GM12878 (cell line): Measurements from ENCODE around the gene SECTM1. TPM values are rescaled to one million over a fixed set of nuclear protein-coding genes. Genes with fewer than 3 reads are reported as not detected.
A peak's percentile ranks its signal among the peaks of the same experiment; 100 is the strongest.

Experiments used
- ATAC-seq: fragments of 200-7000 bp; cut with Tn5 transposase; 3 replicates; pipeline ENCODE4 v1.9.1; 2020; ENCODE audit warnings: mild to moderate bottlenecking, moderate library complexity
- BruUV-seq: library from RNA; stranded (reverse); fragments of 400-500 nt; replicated peaks from 2 replicates; lab custom pipeline; 2021; lab: Mats Ljungman, UMichigan
- CTCF ChIA-PET: fragments of 300-600 bp; sonication (Branson Sonifier 250); formaldehyde crosslinking; extraction: SDS; loops from one replicate; lab custom pipeline; 2021; ENCODE audit warnings: inconsistent platforms; lab: Yijun Ruan, JAX
- POLR2A ChIA-PET: fragments of 350-600 bp; formaldehyde crosslinking; extraction: SDS; loops from one replicate; lab custom pipeline; 2021; ENCODE audit warnings: inconsistent platforms; lab: Charles Lee
- RAD21 ChIA-PET: fragments of 300-600 bp; sonication (Branson Sonifier 250); formaldehyde crosslinking; loops from one replicate; lab custom pipeline; 2023; ENCODE audit warnings: antibody characterized with exemption; ENCODE audit not compliant: unreplicated experiment; lab: Charles Lee
- SMC1A ChIA-PET: fragments of 300-600 bp; sonication (Branson Sonifier 250); formaldehyde crosslinking; loops from one replicate; lab custom pipeline; 2023; ENCODE audit not compliant: unreplicated experiment, uncharacterized antibody; lab: Charles Lee
- DNase-seq: peaks from one replicate; pipeline ENCODE4 v3.0.0-alpha.2; 2011; ENCODE audit warnings: low read depth, low spot score
- FAIRE-seq: peaks from 3 replicates; lab custom pipeline; 2011; peaks lifted over from hg19 to GRCh38; lab: Jason Lieb, UNC
- H2AFZ ChIP-seq: 2 replicates; pipeline ENCODE4 v1.6.0; 2011; ENCODE audit warnings: low read depth, low read length, control low read depth; ENCODE audit not compliant: control insufficient read depth
- H3K27ac ChIP-seq: 2 replicates; pipeline ENCODE4 v1.5.1; 2011; ENCODE audit warnings: control low read depth; ENCODE audit not compliant: control insufficient read depth, insufficient read depth
- H3K27me3 ChIP-seq, 2 experiments: replicated peaks in 1 of 2; 2 replicates each; pipeline versions ENCODE4 v1.6.0 to v1.6.1; 2011; ENCODE audit warnings: low read length in 1 of 2; ENCODE audit not compliant: control insufficient read depth in 2 of 2, insufficient read depth in 2 of 2
- H3K36me3 ChIP-seq, 2 experiments: 2 replicates each; pipeline ENCODE4 v1.5.1; 2011; ENCODE audit warnings: low read length in 1 of 2; ENCODE audit not compliant: control insufficient read depth in 2 of 2, insufficient read depth in 2 of 2
- H3K4me1 ChIP-seq: 2 replicates; pipeline ENCODE4 v1.6.1; 2011; ENCODE audit warnings: mild to moderate bottlenecking, low read length, moderate library complexity, mixed read lengths; ENCODE audit not compliant: control insufficient read depth, insufficient read depth
- H3K4me2 ChIP-seq: 2 replicates; pipeline ENCODE4 v1.6.0; 2011; ENCODE audit warnings: control low read depth; ENCODE audit not compliant: control insufficient read depth, insufficient read depth
- H3K4me3 ChIP-seq: fragments of 200-600 bp; sonication (generic); 2 replicates; pipeline ENCODE4 v1.5.1; 2016
- H3K79me2 ChIP-seq: 2 replicates; pipeline ENCODE4 v1.6.0; 2011; ENCODE audit warnings: low read length; ENCODE audit not compliant: control insufficient read depth, insufficient read depth
- H3K9ac ChIP-seq: 2 replicates; pipeline ENCODE4 v1.8.0; 2011; ENCODE audit warnings: low read length, control low read depth, mixed read lengths; ENCODE audit not compliant: control insufficient read depth, insufficient read depth
- H3K9me3 ChIP-seq: replicated peaks from 3 replicates; pipeline ENCODE4 v1.5.1; 2011; ENCODE audit warnings: mild to moderate bottlenecking, low read length; ENCODE audit not compliant: control insufficient read depth, insufficient read depth
- H4K20me1 ChIP-seq: 2 replicates; pipeline ENCODE4 v1.6.0; 2011; ENCODE audit not compliant: control insufficient read depth, insufficient read depth
- BHLHE40 ChIP-seq, 2 experiments: fragments of 450-650 bp in 1 of 2; IDR thresholded peaks; 2 replicates each; pipeline ENCODE4 v1.6.1; 2011 to 2017; ENCODE audit warnings: low read depth in 2 of 2, borderline replicate concordance in 1 of 2, improper control_type of control experiment in 1 of 2, low read length in 1 of 2, mild to moderate bottlenecking in 1 of 2
- DPF2 ChIP-seq: fragments of 450-650 bp; IDR thresholded peaks from 2 replicates; pipeline ENCODE4 v1.6.1; 2017; ENCODE audit warnings: mild to moderate bottlenecking
- EED ChIP-seq: sonication (generic); IDR thresholded peaks from 2 replicates; pipeline ENCODE4 v1.6.1; 2016; ENCODE audit warnings: antibody characterized with exemption, low read depth
- IKZF1 ChIP-seq: fragments of 450-650 bp; conservative IDR thresholded peaks from 2 replicates; pipeline ENCODE4 v1.6.1; 2017; ENCODE audit warnings: antibody characterized with exemption, mild to moderate bottlenecking
- IKZF2 ChIP-seq, 2 experiments: fragments of 450-650 bp; IDR thresholded peaks; 2 replicates each; pipeline ENCODE4 v1.6.1; 2017; ENCODE audit warnings: mild to moderate bottlenecking in 2 of 2, moderate library complexity in 2 of 2
- IRF4 ChIP-seq: IDR thresholded peaks from 2 replicates; pipeline ENCODE4 v1.6.1; 2011; ENCODE audit warnings: low read depth, low read length
- MEF2B ChIP-seq: fragments of 450-650 bp; IDR thresholded peaks from 2 replicates; pipeline ENCODE4 v1.6.1; 2018; ENCODE audit warnings: mild to moderate bottlenecking, moderate library complexity; ENCODE audit not compliant: partially characterized antibody, poor library complexity, severe bottlenecking
- MTA2 ChIP-seq: fragments of 450-650 bp; IDR thresholded peaks from 2 replicates; pipeline ENCODE4 v1.6.1; 2016; ENCODE audit warnings: low read depth, mild to moderate bottlenecking, moderate library complexity
- NR2F1 ChIP-seq: fragments of 450-650 bp; conservative IDR thresholded peaks from 2 replicates; pipeline ENCODE4 v1.6.1; 2017; ENCODE audit warnings: mild to moderate bottlenecking
- SIX5 ChIP-seq: IDR thresholded peaks from 2 replicates; pipeline ENCODE4 v1.6.1; 2011; ENCODE audit warnings: mild to moderate bottlenecking, low read depth, low read length, moderate library complexity; ENCODE audit not compliant: severe bottlenecking
- TCF3 ChIP-seq: IDR thresholded peaks from 2 replicates; pipeline ENCODE4 v1.6.1; 2012; ENCODE audit warnings: low read depth, mild to moderate bottlenecking, low read length, borderline replicate concordance; ENCODE audit not compliant: insufficient read depth
- ZBTB40 ChIP-seq: fragments of 450-650 bp; IDR thresholded peaks from 2 replicates; pipeline ENCODE4 v1.6.1; 2016; ENCODE audit warnings: mild to moderate bottlenecking, moderate library complexity, borderline replicate concordance
- ZNF622 ChIP-seq: fragments of 450-650 bp; IDR thresholded peaks from 2 replicates; pipeline ENCODE4 v1.6.1; 2017; ENCODE audit warnings: mild to moderate bottlenecking, inconsistent platforms
- WGBS: methylation state at CpG from one replicate; pipeline ENCODE4 v1.1.6; 2016; ENCODE audit warnings: low lambda C conversion rate; ENCODE audit not compliant: insufficient replicate concordance, insufficient coverage; ENCODE audit errors: missing lambda C conversion rate; 5-methylcytosine and 5-hydroxymethylcytosine counted together
- in situ Hi-C: fragments of 300-500 bp; cut with MboI; formaldehyde crosslinking; loops from 9 replicates; pipeline ENCODE4 v1.14.3; 2018; ENCODE audit warnings: mixed read lengths
- intact Hi-C: fragments of 100-400 bp; cut with micrococcal nuclease; formaldehyde crosslinking; loops from one replicate; pipeline ENCODE4 v1.14.2; 2022; ENCODE audit not compliant: unreplicated experiment
- polyA plus RNA-seq, 11 experiments: library from polyadenylated mRNA; depleted of rRNA in 4 of 11; unstranded in 6 of 11; stranded (reverse) in 5 of 11; fragments of >200 nt; fragmentation: Nextera tagmentation in 4 of 11; fragmentation: Illumina TruSeq in 1 of 11; extraction: Ambion mirVana in 4 of 11; extraction: Trizol in 1 of 11; gene quantifications; 1 replicate in 1 of 11; 2 replicates in 10 of 11; pipeline versions ENCODE4 v1.2.1 to v1.2.3, GENCODE V29; 2011 to 2016; ENCODE audit warnings: inconsistent platforms in 2 of 11, missing spikeins in 2 of 11, low read depth in 1 of 11
- total RNA-seq, 4 experiments: library from RNA; depleted of rRNA in 3 of 4; stranded (reverse); fragments of >200 nt in 3 of 4; fragmentation: Illumina TruSeq in 1 of 4; extraction: Trizol in 1 of 4; gene quantifications; 2 replicates each; pipeline versions ENCODE4 v1.2.1 to v1.2.3, GENCODE V29; 2013 to 2021

SECTM1 gene
- total and polyA plus RNA-seq, 10 of the 15 experiments (the other 5 are each of a cell fraction or from before 2014, with no cell fraction given): 0.10 to 0.13 (median 0.12) TPM; not detected in 7

- BruUV-seq: no TSS peak
- no peaks in the 10 kb centered on the region for H4K20me1 ChIP-seq
- intact Hi-C loops: no loop called here
- H3K27ac ChIP-seq: no peak overlapping the region
- H3K36me3 ChIP-seq: no peaks in the 10 kb centered on the region
- FAIRE-seq: no peak
- in situ Hi-C loops: no loop called here
- peak overlapping the region; percentile 58; the same call in 1 of the 2 replicates for H3K4me3 ChIP-seq
- H3K27me3 ChIP-seq: peaks cover 6 to 12% of the 10 kb centered on the region in 2 experiments; a peak in 3 of 4 replicates
- no peaks in the 10 kb centered on the region for H3K9me3 ChIP-seq
- peak; percentile 33 for ATAC-seq
- TF ChIP-seq MTA2 (0 out of 2 replicates have a peak, but pooled peaks have one; percentile 25), ZNF622 (no peak), SIX5 (no peak), BHLHE40 (IDR thresholded peaks at IDR 0.05; ENCODE audit: borderline replicate concordance in 1 of 2, low read depth in 2 of 2, low read length in 1 of 2) (peak in 1 of 2 experiments; percentile 40; a peak in 1 of 4 replicates), DPF2 (peak; percentile 24; the same call in 1 of the 2 replicates), TCF3 (no peak), EED (0 out of 2 replicates have a peak, but pooled peaks have one; percentile 16), NR2F1 (peak; percentile 76), IKZF2 (IDR thresholded peaks at IDR 0.05) (peak; percentile 35 to 50; a peak in 2 of 4 replicates), MEF2B (peak; percentile 20), ZBTB40 (no peak), IKZF1 (peak; percentile 48; the same call in 1 of the 2 replicates), IRF4 (no peak)
- TF ChIP-seq, all 136 proteins: peak for 8
- Histone ChIP-seq H2AFZ (peak overlapping the region; percentile 29; the same call in 1 of the 2 replicates), H3K9ac (no peak overlapping the region; the same call in 1 of the 2 replicates), H3K79me2 (no peaks in the 10 kb centered on the region), H3K4me1 (peaks cover 11% of the 10 kb centered on the region), H3K4me2 (peak overlapping the region; percentile 87)
- ChIA-PET SMC1A (no interaction called here), RAD21 (interaction anchor here (0.8 to 1.7 kb wide), 2 partner anchors 15 kb away, joined by 3 read pairs; no protein-coding TSS in a partner anchor), POLR2A (interaction anchor here (0.6 kb wide), 1 partner anchor 518 kb away, joined by 3 read pairs; no protein-coding TSS in a partner anchor), CTCF (interaction anchor here (1.0 to 1.2 kb wide), 2 partner anchors 14 to 99 kb away, joined by 3 read pairs; no protein-coding TSS in a partner anchor)
- WGBS: 4% methylated on average over 16 of the region's 16 CpGs
- DNase-seq: no peak
Observed at GRCh38 chr17:82334622-82335394, 1.2 kb upstream of the SECTM1 start.
